A673 (cell line): ENCODE results near the gene DNPH1. TPM values are rescaled to one million over a fixed set of nuclear protein-coding genes. Genes with fewer than 3 reads are reported as not detected.

Experiments
- BruUV-seq: library from RNA; stranded (reverse); fragments of 400-500 nt; replicated peaks from 2 replicates; lab custom pipeline; 2021; lab: Mats Ljungman, UMichigan
- CTCF ChIA-PET: fragments of 300-600 bp; sonication (Branson Sonifier 250); formaldehyde crosslinking; loops from one replicate; lab custom pipeline; 2022; ENCODE audit warnings: antibody characterized with exemption; lab: Charles Lee
- POLR2A ChIA-PET: fragments of 300-600 bp; sonication (Branson Sonifier 250); formaldehyde crosslinking; loops from one replicate; lab custom pipeline; 2022; ENCODE audit warnings: antibody characterized with exemption; ENCODE audit not compliant: low non-redundant PET; lab: Charles Lee
- DNase-seq: peaks from one replicate; pipeline ENCODE4 v3.0.0-alpha.2; 2015; ENCODE audit warnings: low spot score
- H3K27ac ChIP-seq: fragments of 200-600 bp; sonication (generic); 2 replicates; pipeline ENCODE4 v1.5.1; 2016; ENCODE audit warnings: mixed run types, low read depth, mild to moderate bottlenecking, mixed read lengths, antibody characterized with exemption, low read length; ENCODE audit not compliant: poor library complexity, severe bottlenecking
- H3K27me3 ChIP-seq: fragments of 200-600 bp; sonication (generic); replicated peaks from 2 replicates; pipeline ENCODE4 v1.6.1; 2017; ENCODE audit warnings: mixed run types, low read depth, mild to moderate bottlenecking, mixed read lengths, antibody characterized with exemption, low read length; ENCODE audit not compliant: insufficient read depth, poor library complexity
- H3K36me3 ChIP-seq: fragments of 200-600 bp; sonication (generic); 2 replicates; pipeline ENCODE4 v1.6.1; 2016; ENCODE audit warnings: mixed run types, mild to moderate bottlenecking, mixed read lengths, antibody characterized with exemption, low read length; ENCODE audit not compliant: insufficient read depth, poor library complexity, severe bottlenecking
- H3K4me1 ChIP-seq: fragments of 200-600 bp; sonication (generic); 2 replicates; pipeline ENCODE4 v1.6.1; 2017; ENCODE audit warnings: mixed run types, mild to moderate bottlenecking, mixed read lengths, antibody characterized with exemption, low read length; ENCODE audit not compliant: insufficient read depth, poor library complexity, severe bottlenecking
- H3K4me3 ChIP-seq: fragments of 200-600 bp; sonication (generic); 2 replicates; pipeline ENCODE4 v1.5.1; 2016; ENCODE audit warnings: low read depth, mixed run types, mild to moderate bottlenecking, mixed read lengths, low read length; ENCODE audit not compliant: poor library complexity, severe bottlenecking
- H3K9me3 ChIP-seq: fragments of 200-600 bp; sonication (generic); 2 replicates; pipeline ENCODE4 v1.6.1; 2016; ENCODE audit warnings: mixed run types, low read depth, mild to moderate bottlenecking, mixed read lengths, antibody characterized with exemption, low read length; ENCODE audit not compliant: poor library complexity, severe bottlenecking
- EZH2 ChIP-seq: fragments of 200-600 bp; sonication (generic); IDR thresholded peaks from 2 replicates; pipeline ENCODE4 v1.6.1; 2017; ENCODE audit warnings: borderline replicate concordance, low read depth, mild to moderate bottlenecking, mixed read lengths, antibody characterized with exemption, low read length; ENCODE audit not compliant: poor library complexity, severe bottlenecking
- intact Hi-C: fragments of 100-400 bp; cut with micrococcal nuclease; formaldehyde crosslinking; loops from one replicate; pipeline ENCODE4 v1.10.0; 2022; ENCODE audit not compliant: unreplicated experiment
- total RNA-seq: library from RNA; stranded (reverse); gene quantifications from 2 replicates; pipeline ENCODE4 v1.2.3, GENCODE V29; 2021
- TF ChIP-seq, protein P1 (sequence below): fragments of 300-800, 200-600 bp; sonication (generic); conservative IDR thresholded peaks from 2 replicates; pipeline ENCODE4 v1.5.1; 2017; ENCODE audit warnings: low read depth, mild to moderate bottlenecking, antibody characterized with exemption, low read length, moderate library complexity, mixed read lengths

DNPH1 gene
- total RNA-seq, 1 experiment from 2014 or later, result 55.1 TPM

DNA sequence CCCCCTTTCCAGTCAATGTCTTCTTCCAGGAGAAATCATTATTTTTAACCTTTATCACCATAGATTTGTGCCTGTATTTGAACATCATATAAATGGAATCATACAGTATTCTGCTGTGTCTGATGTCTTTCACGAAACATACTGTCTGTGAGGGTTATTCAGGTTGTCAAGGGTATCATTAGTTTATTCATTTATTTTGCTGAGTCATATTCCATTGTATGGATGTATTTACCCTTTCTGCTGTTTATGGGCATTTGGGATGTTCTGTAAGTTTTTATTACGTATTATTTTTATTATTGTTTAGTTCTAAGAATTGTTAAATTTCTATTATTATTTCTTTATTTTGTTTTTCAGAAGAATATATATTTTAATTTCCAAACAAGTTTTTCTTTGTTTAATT lies 22.0 kb downstream of the DNPH1 start:
- Histone ChIP-seq H3K9me3 (no peaks in the 10 kb centered on the region), H3K27me3 (no peaks in the 10 kb centered on the region), H3K27ac (no peak overlapping the region), H3K36me3 (no peaks in the 10 kb centered on the region), H3K4me1 (no peaks in the 10 kb centered on the region), H3K4me3 (no peak overlapping the region)
- ChIA-PET POLR2A (no interaction called here), CTCF (no interaction called here)
- no TSS peak for BruUV-seq
- intact Hi-C loops, result no loop called here
- no peak for DNase-seq
- TF ChIP-seq, protein P1, sequence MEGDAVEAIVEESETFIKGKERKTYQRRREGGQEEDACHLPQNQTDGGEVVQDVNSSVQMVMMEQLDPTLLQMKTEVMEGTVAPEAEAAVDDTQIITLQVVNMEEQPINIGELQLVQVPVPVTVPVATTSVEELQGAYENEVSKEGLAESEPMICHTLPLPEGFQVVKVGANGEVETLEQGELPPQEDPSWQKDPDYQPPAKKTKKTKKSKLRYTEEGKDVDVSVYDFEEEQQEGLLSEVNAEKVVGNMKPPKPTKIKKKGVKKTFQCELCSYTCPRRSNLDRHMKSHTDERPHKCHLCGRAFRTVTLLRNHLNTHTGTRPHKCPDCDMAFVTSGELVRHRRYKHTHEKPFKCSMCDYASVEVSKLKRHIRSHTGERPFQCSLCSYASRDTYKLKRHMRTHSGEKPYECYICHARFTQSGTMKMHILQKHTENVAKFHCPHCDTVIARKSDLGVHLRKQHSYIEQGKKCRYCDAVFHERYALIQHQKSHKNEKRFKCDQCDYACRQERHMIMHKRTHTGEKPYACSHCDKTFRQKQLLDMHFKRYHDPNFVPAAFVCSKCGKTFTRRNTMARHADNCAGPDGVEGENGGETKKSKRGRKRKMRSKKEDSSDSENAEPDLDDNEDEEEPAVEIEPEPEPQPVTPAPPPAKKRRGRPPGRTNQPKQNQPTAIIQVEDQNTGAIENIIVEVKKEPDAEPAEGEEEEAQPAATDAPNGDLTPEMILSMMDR, result no peak
- no peak for TF ChIP-seq EZH2

DNA sequence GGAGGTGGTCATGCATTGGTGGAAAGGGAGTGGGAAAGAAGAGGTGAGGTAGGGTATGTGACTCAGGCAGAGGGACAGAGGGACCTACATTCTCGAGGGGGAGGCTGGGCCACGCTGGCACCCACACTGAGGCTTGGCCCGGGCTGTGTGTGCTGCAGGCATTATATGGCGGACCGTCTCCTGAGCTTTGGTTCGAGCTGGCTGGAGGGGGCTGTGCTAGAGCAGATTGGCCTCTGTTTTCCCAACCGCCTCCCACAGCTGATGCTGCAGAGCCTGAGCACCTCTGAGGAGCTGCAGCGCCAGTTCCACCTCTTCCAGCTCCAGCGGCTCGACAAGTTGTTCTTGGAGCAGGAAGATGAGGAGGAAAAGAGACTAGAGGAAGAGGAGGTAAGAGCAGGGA lies 23.4 kb downstream of the DNPH1 start:
- Histone ChIP-seq H3K27ac (no peak overlapping the region), H3K9me3 (no peaks in the 10 kb centered on the region), H3K4me3 (no peak overlapping the region), H3K36me3 (no peaks in the 10 kb centered on the region), H3K4me1 (no peaks in the 10 kb centered on the region), H3K27me3 (no peaks in the 10 kb centered on the region)
- no peak for DNase-seq
- ChIA-PET POLR2A (no interaction called here), CTCF (no interaction called here)
- TF ChIP-seq EZH2, result no peak
- TF ChIP-seq, protein P1, result no peak
- BruUV-seq, result no TSS peak
- intact Hi-C loops, result no loop called here

DNA sequence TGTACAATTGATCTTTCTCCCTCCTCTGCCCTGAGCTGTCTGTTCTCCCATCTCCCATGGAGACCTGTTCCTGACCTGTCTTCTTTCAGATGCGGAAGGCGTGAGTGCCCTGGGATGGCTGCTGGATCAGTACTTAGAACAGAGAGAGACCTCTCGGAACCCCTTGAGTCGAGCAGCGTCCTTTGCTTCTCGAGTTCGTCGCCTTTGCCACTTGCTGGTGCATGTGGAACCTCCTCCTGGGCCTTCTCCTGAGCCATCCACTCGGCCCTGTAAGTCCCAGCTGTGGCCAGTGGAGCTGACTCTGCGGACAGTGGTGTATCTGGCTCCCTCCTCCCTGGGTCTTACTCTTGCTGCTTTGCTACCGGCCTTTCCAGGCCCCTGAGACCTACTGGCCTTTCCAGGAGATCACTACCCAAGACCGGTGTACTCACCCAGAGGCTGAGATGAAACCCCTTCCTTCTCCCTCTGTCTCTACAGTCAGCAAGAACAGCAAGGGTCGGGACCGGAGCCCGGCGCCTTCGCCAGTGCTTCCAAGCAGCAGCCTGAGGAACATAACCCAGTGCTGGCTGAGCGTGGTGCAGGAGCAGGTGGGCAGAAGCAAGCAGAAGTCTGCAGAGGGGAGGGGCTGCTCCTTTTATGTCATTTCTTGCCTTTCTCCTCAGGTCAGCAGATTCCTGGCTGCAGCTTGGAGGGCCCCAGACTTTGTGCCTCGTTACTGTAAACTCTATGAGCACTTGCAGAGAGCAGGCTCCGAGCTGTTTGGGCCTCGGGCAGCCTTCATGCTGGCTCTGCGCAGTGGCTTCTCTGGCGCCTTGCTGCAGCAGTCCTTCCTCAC lies 24.8 kb downstream of the DNPH1 start:
- TF ChIP-seq, protein P1, result no peak
- TF ChIP-seq EZH2, result no peak
- BruUV-seq, result no TSS peak
- H3K4me1 ChIP-seq, result no peaks in the 10 kb centered on the region
- H3K36me3 ChIP-seq, result no peaks in the 10 kb centered on the region
- CTCF ChIA-PET, result no interaction called here
- H3K27me3 ChIP-seq, result no peaks in the 10 kb centered on the region
- H3K27ac ChIP-seq, result no peak overlapping the region
- no peak for DNase-seq
- H3K9me3 ChIP-seq, result no peaks in the 10 kb centered on the region
- H3K4me3 ChIP-seq, result no peak overlapping the region
- POLR2A ChIA-PET, result no interaction called here
- intact Hi-C loops, result no loop called here
